CD4-positive, alpha-beta T cell treated with Interleukin-6 at 100 ng/mL for 8 hours (primary cell): ENCODE results near the gene CBFA2T3.

ENCODE experiments used
- DNase-seq: peaks from one replicate; pipeline ENCODE4 v3.0.0-alpha.2; 2020; ENCODE audit warnings: mixed read lengths, low spot score

CBFA2T3 gene

GRCh38 chr16:88876942-88877526, 100.0 kb downstream of the CBFA2T3 start:
- DNase-seq, result no peak

GRCh38 chr16:88875703-88876234, 101.2 kb downstream of the CBFA2T3 start:
- no peak for DNase-seq

- no peak for DNase-seq
Measured at GRCh38 chr16:88874938-88875599, 101.9 kb downstream of the CBFA2T3 start.

- DNase-seq, result no peak
Measured at GRCh38 chr16:88872650-88873331, 104.2 kb downstream of the CBFA2T3 start.

- no peak for DNase-seq
Measured at GRCh38 chr16:88871730-88872416, 105.1 kb downstream of the CBFA2T3 start.

- DNase-seq, result no peak
Measured at GRCh38 chr16:88871349-88871702, 105.7 kb downstream of the CBFA2T3 start.

GRCh38 chr16:88870608-88871348, 106.2 kb downstream of the CBFA2T3 start:
- DNase-seq, result no peak

GRCh38 chr16:88869673-88869980, 107.4 kb downstream of the CBFA2T3 start:
- DNase-seq, result no peak

- no peak for DNase-seq
Measured at GRCh38 chr16:88868974-88869672, 107.9 kb downstream of the CBFA2T3 start.

- DNase-seq, result no peak
Measured at GRCh38 chr16:88867581-88868246, 109.3 kb downstream of the CBFA2T3 start.

- DNase-seq, result no peak
Measured at GRCh38 chr16:88866151-88866920, 110.7 kb downstream of the CBFA2T3 start, which contains the start of gene PABPN1L. Gene PABPN1L (minus strand): TSS chr16:88866660. CDS start chr16:88866606, 54 bp downstream.

GRCh38 chr16:88865742-88866141, 111.3 kb downstream of the CBFA2T3 start:
- no peak for DNase-seq

GRCh38 chr16:88865310-88865709, 111.7 kb downstream of the CBFA2T3 start:
- no peak for DNase-seq

- no peak for DNase-seq
Measured at GRCh38 chr16:88864521-88864920, 112.5 kb downstream of the CBFA2T3 start.

- no peak for DNase-seq
Measured at GRCh38 chr16:88864099-88864498, 112.9 kb downstream of the CBFA2T3 start.

- no peak for DNase-seq
Measured at GRCh38 chr16:88863426-88863825, 113.6 kb downstream of the CBFA2T3 start.

GRCh38 chr16:88862968-88863367, 114.0 kb downstream of the CBFA2T3 start:
- DNase-seq, result no peak

GRCh38 chr16:88861359-88861758, 115.6 kb downstream of the CBFA2T3 start:
- no peak for DNase-seq

- DNase-seq, result no peak
Measured at GRCh38 chr16:88859381-88860091, 117.5 kb downstream of the CBFA2T3 start.
